HG03108 (cell line): Measurements from ENCODE around the gene EFEMP2.

ENCODE experiments used
- ATAC-seq: cut with Tn5 transposase; IDR thresholded peaks from one replicate; pipeline ENCODE4 v1.9.1; 2021; ENCODE audit warnings: moderate library complexity; ENCODE audit not compliant: unreplicated experiment

The EFEMP2 gene

GRCh38 chr11:65866509-65867283, 5.9 kb downstream of the EFEMP2 start:
- ATAC-seq = no peak

GRCh38 chr11:65865550-65866172, 6.9 kb downstream of the EFEMP2 start:
- ATAC-seq = no peak

- no peak for ATAC-seq
These were observed 7.7 kb downstream of the EFEMP2 start for GRCh38 chr11:65864706-65865471.

GRCh38 chr11:65863889-65864705, 8.5 kb downstream of the EFEMP2 start:
- ATAC-seq = no peak

GRCh38 chr11:65862941-65863888, 9.4 kb downstream of the EFEMP2 start:
- no peak for ATAC-seq

- no peak for ATAC-seq
These were observed 10.3 kb downstream of the EFEMP2 start for GRCh38 chr11:65862191-65862735.

- ATAC-seq = no peak
These were observed 10.9 kb downstream of the EFEMP2 start for GRCh38 chr11:65861533-65862183.

- ATAC-seq = no peak
These were observed 11.5 kb downstream of the EFEMP2 start for GRCh38 chr11:65861165-65861505.

GRCh38 chr11:65860278-65861164, 12.1 kb downstream of the EFEMP2 start, which contains the start of gene MUS81:
Gene MUS81 (plus strand): TSS chr11:65860433. CDS start chr11:65860754, 321 bp downstream.
- ATAC-seq = no peak

GRCh38 chr11:65859812-65860277, 12.8 kb downstream of the EFEMP2 start:
- ATAC-seq = no peak

GRCh38 chr11:65859095-65859811, 13.3 kb downstream of the EFEMP2 start:
- ATAC-seq = peak; percentile 48

- no peak for ATAC-seq
These were observed 13.9 kb downstream of the EFEMP2 start for GRCh38 chr11:65858681-65859087.

- peak; percentile 42 for ATAC-seq
These were observed 14.5 kb downstream of the EFEMP2 start, which contains the start of gene CFL1 for GRCh38 chr11:65857853-65858680. Gene CFL1 (minus strand): TSS chr11:65858180. CDS start chr11:65858099, 81 bp downstream.

- ATAC-seq = no peak
These were observed 15.1 kb downstream of the EFEMP2 start for GRCh38 chr11:65857500-65857852.

- ATAC-seq = peak; percentile 27
These were observed 15.7 kb downstream of the EFEMP2 start for GRCh38 chr11:65856689-65857499.
